A673 (cell line): ENCODE data around the gene NR1D1. TPM values are rescaled to one million over a fixed set of nuclear protein-coding genes. Genes with fewer than 3 reads are reported as not detected.
A peak's percentile ranks its signal among the peaks of the same experiment; 100 is the strongest.

ENCODE experiments used
- BruUV-seq: library from RNA; stranded (reverse); fragments of 400-500 nt; replicated peaks from 2 replicates; lab custom pipeline; 2021; lab: Mats Ljungman, UMichigan
- CTCF ChIA-PET: fragments of 300-600 bp; sonication (Branson Sonifier 250); formaldehyde crosslinking; loops from one replicate; lab custom pipeline; 2022; ENCODE audit warnings: antibody characterized with exemption; lab: Charles Lee
- POLR2A ChIA-PET: fragments of 300-600 bp; sonication (Branson Sonifier 250); formaldehyde crosslinking; loops from one replicate; lab custom pipeline; 2022; ENCODE audit warnings: antibody characterized with exemption; ENCODE audit not compliant: low non-redundant PET; lab: Charles Lee
- DNase-seq: peaks from one replicate; pipeline ENCODE4 v3.0.0-alpha.2; 2015; ENCODE audit warnings: low spot score
- H3K27ac ChIP-seq: fragments of 200-600 bp; sonication (generic); 2 replicates; pipeline ENCODE4 v1.5.1; 2016; ENCODE audit warnings: mixed run types, low read depth, mild to moderate bottlenecking, mixed read lengths, antibody characterized with exemption, low read length; ENCODE audit not compliant: poor library complexity, severe bottlenecking
- H3K27me3 ChIP-seq: fragments of 200-600 bp; sonication (generic); replicated peaks from 2 replicates; pipeline ENCODE4 v1.6.1; 2017; ENCODE audit warnings: mixed run types, low read depth, mild to moderate bottlenecking, mixed read lengths, antibody characterized with exemption, low read length; ENCODE audit not compliant: insufficient read depth, poor library complexity
- H3K36me3 ChIP-seq: fragments of 200-600 bp; sonication (generic); 2 replicates; pipeline ENCODE4 v1.6.1; 2016; ENCODE audit warnings: mixed run types, mild to moderate bottlenecking, mixed read lengths, antibody characterized with exemption, low read length; ENCODE audit not compliant: insufficient read depth, poor library complexity, severe bottlenecking
- H3K4me1 ChIP-seq: fragments of 200-600 bp; sonication (generic); 2 replicates; pipeline ENCODE4 v1.6.1; 2017; ENCODE audit warnings: mixed run types, mild to moderate bottlenecking, mixed read lengths, antibody characterized with exemption, low read length; ENCODE audit not compliant: insufficient read depth, poor library complexity, severe bottlenecking
- H3K4me3 ChIP-seq: fragments of 200-600 bp; sonication (generic); 2 replicates; pipeline ENCODE4 v1.5.1; 2016; ENCODE audit warnings: low read depth, mixed run types, mild to moderate bottlenecking, mixed read lengths, low read length; ENCODE audit not compliant: poor library complexity, severe bottlenecking
- H3K9me3 ChIP-seq: fragments of 200-600 bp; sonication (generic); 2 replicates; pipeline ENCODE4 v1.6.1; 2016; ENCODE audit warnings: mixed run types, low read depth, mild to moderate bottlenecking, mixed read lengths, antibody characterized with exemption, low read length; ENCODE audit not compliant: poor library complexity, severe bottlenecking
- CTCF ChIP-seq: fragments of 300-800, 200-600 bp; sonication (generic); conservative IDR thresholded peaks from 2 replicates; pipeline ENCODE4 v1.5.1; 2017; ENCODE audit warnings: low read depth, mild to moderate bottlenecking, antibody characterized with exemption, low read length, moderate library complexity, mixed read lengths
- EZH2 ChIP-seq: fragments of 200-600 bp; sonication (generic); IDR thresholded peaks from 2 replicates; pipeline ENCODE4 v1.6.1; 2017; ENCODE audit warnings: borderline replicate concordance, low read depth, mild to moderate bottlenecking, mixed read lengths, antibody characterized with exemption, low read length; ENCODE audit not compliant: poor library complexity, severe bottlenecking
- intact Hi-C: fragments of 100-400 bp; cut with micrococcal nuclease; formaldehyde crosslinking; loops from one replicate; pipeline ENCODE4 v1.10.0; 2022; ENCODE audit not compliant: unreplicated experiment
- total RNA-seq: library from RNA; stranded (reverse); gene quantifications from 2 replicates; pipeline ENCODE4 v1.2.3, GENCODE V29; 2021

The NR1D1 gene
- total RNA-seq, 1 experiment from 2014 or later, result 2.6 TPM

GRCh38 chr17:40098846-40099618 lies 1.4 kb downstream of the NR1D1 start:
- Histone ChIP-seq H3K9me3 (no peaks in the 10 kb centered on the region), H3K4me1 (peaks cover 24% of the 10 kb centered on the region), H3K36me3 (no peaks in the 10 kb centered on the region), H3K27ac (no peak overlapping the region), H3K4me3 (peak overlapping the region; percentile 40), H3K27me3 (no peaks in the 10 kb centered on the region)
- CTCF ChIA-PET, result no interaction called here
- peak; percentile 87 for DNase-seq
- no TSS peak for BruUV-seq
- intact Hi-C loops, result no loop called here
- POLR2A ChIA-PET, result no interaction called here
- TF ChIP-seq EZH2, result no peak
- no peak for TF ChIP-seq CTCF

GRCh38 chr17:40097931-40098845 lies 2.2 kb downstream of the NR1D1 start:
- Histone ChIP-seq H3K27me3 (no peaks in the 10 kb centered on the region), H3K36me3 (no peaks in the 10 kb centered on the region), H3K9me3 (no peaks in the 10 kb centered on the region), H3K4me3 (no peak overlapping the region), H3K27ac (no peak overlapping the region), H3K4me1 (peaks cover 24% of the 10 kb centered on the region)
- ChIA-PET POLR2A (no interaction called here), CTCF (no interaction called here)
- no TSS peak for BruUV-seq
- intact Hi-C loops, result no loop called here
- no peak for DNase-seq
- TF ChIP-seq CTCF (no peak), EZH2 (no peak)

- POLR2A ChIA-PET, result no interaction called here
- no TSS peak for BruUV-seq
- intact Hi-C loops, result no loop called here
Observed at GRCh38 chr17:40097087-40097486, 3.3 kb downstream of the NR1D1 start.

More at GRCh38 chr17:40097087-40097486, 3.3 kb downstream of the NR1D1 start:
- Histone ChIP-seq H3K27ac (no peak overlapping the region), H3K4me3 (no peak overlapping the region), H3K9me3 (no peaks in the 10 kb centered on the region), H3K27me3 (no peaks in the 10 kb centered on the region), H3K4me1 (peaks cover 24% of the 10 kb centered on the region), H3K36me3 (no peaks in the 10 kb centered on the region)
- no peak for TF ChIP-seq EZH2
- no peak for TF ChIP-seq CTCF
- CTCF ChIA-PET, result no interaction called here
- DNase-seq, result no peak
